HG02588 (cell line): ENCODE measurements around the gene THUMPD2.

ENCODE experiments used
- ATAC-seq: cut with Tn5 transposase; IDR thresholded peaks from one replicate; pipeline ENCODE4 v1.9.1; 2021; ENCODE audit warnings: mild to moderate bottlenecking, moderate library complexity; ENCODE audit not compliant: unreplicated experiment

Gene THUMPD2

GRCh38 chr2:39719317-39719716 lies 59.7 kb downstream of the THUMPD2 start:
- ATAC-seq: no peak

- ATAC-seq: no peak
Measured at GRCh38 chr2:39718483-39718882, 60.6 kb downstream of the THUMPD2 start.

GRCh38 chr2:39717067-39717466 lies 62.0 kb downstream of the THUMPD2 start:
- no peak for ATAC-seq

GRCh38 chr2:39715822-39716221 lies 63.2 kb downstream of the THUMPD2 start:
- no peak for ATAC-seq

- ATAC-seq: no peak
Measured at GRCh38 chr2:39715095-39715494, 64.0 kb downstream of the THUMPD2 start.

- ATAC-seq: no peak
Measured at GRCh38 chr2:39712953-39713352, 66.1 kb downstream of the THUMPD2 start.

GRCh38 chr2:39710807-39711206 lies 68.3 kb downstream of the THUMPD2 start:
- no peak for ATAC-seq

GRCh38 chr2:39708003-39708402 lies 71.1 kb downstream of the THUMPD2 start:
- ATAC-seq: no peak

- no peak for ATAC-seq
Measured at GRCh38 chr2:39706945-39707344, 72.1 kb downstream of the THUMPD2 start.

- ATAC-seq: no peak
Measured at GRCh38 chr2:39706312-39706711, 72.7 kb downstream of the THUMPD2 start.

GRCh38 chr2:39705638-39706037 lies 73.4 kb downstream of the THUMPD2 start:
- ATAC-seq: no peak

GRCh38 chr2:39704540-39704939 lies 74.5 kb downstream of the THUMPD2 start:
- no peak for ATAC-seq

GRCh38 chr2:39703181-39703872 lies 75.7 kb downstream of the THUMPD2 start:
- ATAC-seq: no peak

GRCh38 chr2:39701137-39701536 lies 77.9 kb downstream of the THUMPD2 start:
- no peak for ATAC-seq

GRCh38 chr2:39697454-39697853 lies 81.6 kb downstream of the THUMPD2 start:
- no peak for ATAC-seq

- ATAC-seq: no peak
Measured at GRCh38 chr2:39696838-39697237, 82.2 kb downstream of the THUMPD2 start.

- no peak for ATAC-seq
Measured at GRCh38 chr2:39696101-39696553, 82.9 kb downstream of the THUMPD2 start.

GRCh38 chr2:39693245-39693644 lies 85.8 kb downstream of the THUMPD2 start:
- ATAC-seq: no peak

- ATAC-seq: no peak
Measured at GRCh38 chr2:39689876-39690275, 89.2 kb downstream of the THUMPD2 start.

- ATAC-seq: no peak
Measured at GRCh38 chr2:39689272-39689841, 89.7 kb downstream of the THUMPD2 start.

- no peak for ATAC-seq
Measured at GRCh38 chr2:39688181-39688580, 90.9 kb downstream of the THUMPD2 start.

- ATAC-seq: no peak
Measured at GRCh38 chr2:39686456-39686855, 92.6 kb downstream of the THUMPD2 start.
